Sigmoid colon (tissue), 7 donors: ENCODE data around the gene CYTH1. TPM values are rescaled to one million over a fixed set of nuclear protein-coding genes. Genes with fewer than 3 reads are reported as not detected.
A peak's percentile ranks its signal among the peaks of the same experiment; 100 is the strongest.

Experiments used
- DNase-seq: peaks from one replicate; pipeline ENCODE4 v3.0.0-alpha.2; 2019
- H3K27ac ChIP-seq, 4 donors: fragments of 200-600 bp; sonication (generic); one replicate each; pipeline ENCODE4 v1.5.1; 2016 to 2019; ENCODE audit warnings: mild to moderate bottlenecking in 1 of 4
- H3K27me3 ChIP-seq, 3 donors: fragments of 200-600 bp; sonication (generic); one replicate each; pipeline ENCODE4 v1.5.1; 2019; ENCODE audit warnings: mild to moderate bottlenecking in 1 of 3
- H3K36me3 ChIP-seq, 4 donors: fragments of 200-600 bp; sonication (generic); one replicate each; pipeline ENCODE4 v1.5.1; 2016 to 2019
- H3K4me1 ChIP-seq, 4 donors: fragments of 200-600 bp; sonication (generic); one replicate each; pipeline ENCODE4 v1.5.1; 2017 to 2019
- H3K4me3 ChIP-seq, 4 donors: fragments of 200-600 bp; sonication (generic); one replicate each; pipeline ENCODE4 v1.5.1; 2017 to 2019; ENCODE audit warnings: mild to moderate bottlenecking in 2 of 4, moderate library complexity in 1 of 4
- H3K9me3 ChIP-seq, 4 donors: fragments of 200-600 bp in 3 of 4; sonication (generic) in 3 of 4; one replicate each; pipeline versions ENCODE4 v1.5.1 to v1.6.1; 2013 to 2019
- EP300 ChIP-seq, 4 donors: sonication (generic); formaldehyde crosslinking; IDR thresholded peaks; one replicate each; pipeline ENCODE4 v1.6.1; 2017; ENCODE audit warnings: antibody characterized with exemption in 4 of 4
- POLR2A ChIP-seq, 2 donors: fragments of 450-650 bp; IDR thresholded peaks; one replicate each; pipeline ENCODE4 v1.6.1; 2016; ENCODE audit warnings: antibody characterized with exemption in 2 of 2, mild to moderate bottlenecking in 2 of 2, moderate library complexity in 2 of 2
- POLR2AphosphoS5 ChIP-seq, 4 donors: sonication (generic); formaldehyde crosslinking; IDR thresholded peaks; one replicate each; pipeline ENCODE4 v1.6.1; 2017; ENCODE audit warnings: antibody characterized with exemption in 4 of 4
- WGBS, 2 donors: extraction: QIAGEN DNeasy Blood & Tissue Kit; methylation state at CpG; one replicate each; pipeline ENCODE4 v1.1.7; 2013; 5-methylcytosine and 5-hydroxymethylcytosine counted together
- intact Hi-C: fragments of 100-400 bp; cut with DNase I; formaldehyde crosslinking; loops from one replicate; pipeline ENCODE4 v1.15.1; 2023
- polyA plus RNA-seq, 3 donors: library from polyadenylated mRNA; stranded (reverse); fragments of 200-250 nt; gene quantifications; one replicate each; pipeline ENCODE4 v1.2.3, GENCODE V29; 2013
- total RNA-seq, 4 donors: library from RNA; depleted of rRNA; stranded (reverse); fragments of >200 nt; gene quantifications; one replicate each; pipeline ENCODE4 v1.1.0, GENCODE V29; 2016
- TF ChIP-seq, protein P1 (sequence below), 4 experiments: fragments of 450-650 bp in 3 of 4; fragments of 200-600 bp in 1 of 4; IDR thresholded peaks; one replicate each; pipeline ENCODE4 v1.5.1; 2016 to 2019; ENCODE audit warnings: antibody characterized with exemption in 4 of 4, mild to moderate bottlenecking in 3 of 4, moderate library complexity in 2 of 4
- donor health status: healthy with polysubstance abuse.
- donor health status: Bipolar disorder and iron deficiency.
- donor health status: healthy.

The CYTH1 gene
- total and polyA plus RNA-seq, 7 donors = 26.7 to 83.8 (median 38.5) TPM

DNA sequence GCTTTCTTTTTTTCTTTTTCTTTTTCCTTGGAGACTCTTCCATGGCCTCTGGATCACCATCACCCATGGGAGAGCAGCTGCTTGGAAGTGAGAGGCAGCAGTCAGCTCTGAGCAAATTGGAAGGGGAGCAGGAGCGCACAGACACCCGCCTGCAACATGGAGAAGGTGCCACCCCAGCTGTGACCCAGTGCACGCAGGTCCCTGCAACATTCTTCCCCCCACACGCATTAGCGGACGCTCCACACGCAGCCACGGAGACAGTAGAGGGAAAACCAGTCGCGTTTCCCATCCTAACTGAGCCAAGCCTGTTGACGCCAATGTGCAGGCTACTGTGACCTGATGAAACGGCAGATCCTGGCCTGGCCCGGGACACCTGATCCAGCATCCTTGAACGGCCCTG lies 20.4 kb upstream of the CYTH1 start:
- no peak for TF ChIP-seq POLR2A (IDR thresholded peaks at IDR 0.05)
- no peak for TF ChIP-seq POLR2AphosphoS5 (IDR thresholded peaks at IDR 0.05)
- TF ChIP-seq EP300 (IDR thresholded peaks at IDR 0.05) = no peak
- TF ChIP-seq, protein P1, sequence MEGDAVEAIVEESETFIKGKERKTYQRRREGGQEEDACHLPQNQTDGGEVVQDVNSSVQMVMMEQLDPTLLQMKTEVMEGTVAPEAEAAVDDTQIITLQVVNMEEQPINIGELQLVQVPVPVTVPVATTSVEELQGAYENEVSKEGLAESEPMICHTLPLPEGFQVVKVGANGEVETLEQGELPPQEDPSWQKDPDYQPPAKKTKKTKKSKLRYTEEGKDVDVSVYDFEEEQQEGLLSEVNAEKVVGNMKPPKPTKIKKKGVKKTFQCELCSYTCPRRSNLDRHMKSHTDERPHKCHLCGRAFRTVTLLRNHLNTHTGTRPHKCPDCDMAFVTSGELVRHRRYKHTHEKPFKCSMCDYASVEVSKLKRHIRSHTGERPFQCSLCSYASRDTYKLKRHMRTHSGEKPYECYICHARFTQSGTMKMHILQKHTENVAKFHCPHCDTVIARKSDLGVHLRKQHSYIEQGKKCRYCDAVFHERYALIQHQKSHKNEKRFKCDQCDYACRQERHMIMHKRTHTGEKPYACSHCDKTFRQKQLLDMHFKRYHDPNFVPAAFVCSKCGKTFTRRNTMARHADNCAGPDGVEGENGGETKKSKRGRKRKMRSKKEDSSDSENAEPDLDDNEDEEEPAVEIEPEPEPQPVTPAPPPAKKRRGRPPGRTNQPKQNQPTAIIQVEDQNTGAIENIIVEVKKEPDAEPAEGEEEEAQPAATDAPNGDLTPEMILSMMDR (IDR thresholded peaks at IDR 0.05) = no peak
- DNase-seq = no peak
- no peaks in the 10 kb centered on the region for H3K9me3 ChIP-seq
- peaks cover 41 to 90% (median 58%) of the 10 kb centered on the region in 4 donors for H3K36me3 ChIP-seq
- no peak overlapping the region for H3K4me3 ChIP-seq
- intact Hi-C loops = no loop called here
- no peak overlapping the region for H3K27ac ChIP-seq
- peaks cover 0 to 6% (median 0%) of the 10 kb centered on the region in 4 donors for H3K4me1 ChIP-seq
- no peaks in the 10 kb centered on the region for H3K27me3 ChIP-seq
- 96 to 97% methylated on average over 14 of the region's 14 CpGs for WGBS, 2 donors

DNA sequence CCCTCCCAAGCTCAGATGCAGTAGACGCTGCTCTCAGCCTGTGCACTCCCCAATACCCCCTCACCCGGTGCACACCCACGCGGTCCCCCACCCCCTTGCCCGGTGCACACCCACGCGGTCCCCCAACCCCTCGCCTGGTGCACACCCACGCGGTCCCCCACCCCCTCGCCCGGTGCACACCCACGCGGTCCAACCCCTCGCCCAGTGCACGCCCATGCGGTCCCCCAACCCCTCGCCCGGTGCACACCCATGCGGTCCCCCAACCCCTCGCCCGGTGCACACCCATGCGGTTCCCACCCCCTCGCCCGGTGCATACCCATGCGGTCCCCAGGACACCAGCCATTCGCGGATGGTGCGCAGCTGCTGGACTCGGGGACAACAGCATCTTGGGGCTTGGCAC lies 19.9 kb upstream of the CYTH1 start:
- DNase-seq = no peak
- Histone ChIP-seq H3K27ac (no peak overlapping the region), H3K36me3 (peaks cover 40 to 90% (median 58%) of the 10 kb centered on the region in 4 donors), H3K4me3 (no peak overlapping the region), H3K4me1 (peaks cover 0 to 6% (median 0%) of the 10 kb centered on the region in 4 donors), H3K9me3 (no peaks in the 10 kb centered on the region), H3K27me3 (no peaks in the 10 kb centered on the region)
- WGBS, 2 donors = 95 to 96% methylated on average over 30 of the region's 30 CpGs
- TF ChIP-seq POLR2A (IDR thresholded peaks at IDR 0.05) = no peak
- TF ChIP-seq, protein P1 (IDR thresholded peaks at IDR 0.05) = no peak
- intact Hi-C loops = no loop called here

- H3K27me3 ChIP-seq = no peaks in the 10 kb centered on the region
- H3K4me3 ChIP-seq = no peak overlapping the region
- intact Hi-C loops = no loop called here
- no peak overlapping the region for H3K27ac ChIP-seq
- H3K9me3 ChIP-seq = no peaks in the 10 kb centered on the region
- H3K4me1 ChIP-seq = peaks cover 0 to 6% (median 0%) of the 10 kb centered on the region in 4 donors
- TF ChIP-seq POLR2A (IDR thresholded peaks at IDR 0.05) = no peak
- no peak for TF ChIP-seq EP300 (IDR thresholded peaks at IDR 0.05)
- no peak for TF ChIP-seq POLR2AphosphoS5 (IDR thresholded peaks at IDR 0.05)
- TF ChIP-seq, protein P1 (IDR thresholded peaks at IDR 0.05) = no peak
- H3K36me3 ChIP-seq = peaks cover 36 to 90% (median 59%) of the 10 kb centered on the region in 4 donors
- 93 to 95% methylated on average over 18 of the region's 18 CpGs for WGBS, 2 donors
- no peak for DNase-seq
Measured at GRCh38 chr17:78800132-78800931, 18.3 kb upstream of the CYTH1 start.

DNA sequence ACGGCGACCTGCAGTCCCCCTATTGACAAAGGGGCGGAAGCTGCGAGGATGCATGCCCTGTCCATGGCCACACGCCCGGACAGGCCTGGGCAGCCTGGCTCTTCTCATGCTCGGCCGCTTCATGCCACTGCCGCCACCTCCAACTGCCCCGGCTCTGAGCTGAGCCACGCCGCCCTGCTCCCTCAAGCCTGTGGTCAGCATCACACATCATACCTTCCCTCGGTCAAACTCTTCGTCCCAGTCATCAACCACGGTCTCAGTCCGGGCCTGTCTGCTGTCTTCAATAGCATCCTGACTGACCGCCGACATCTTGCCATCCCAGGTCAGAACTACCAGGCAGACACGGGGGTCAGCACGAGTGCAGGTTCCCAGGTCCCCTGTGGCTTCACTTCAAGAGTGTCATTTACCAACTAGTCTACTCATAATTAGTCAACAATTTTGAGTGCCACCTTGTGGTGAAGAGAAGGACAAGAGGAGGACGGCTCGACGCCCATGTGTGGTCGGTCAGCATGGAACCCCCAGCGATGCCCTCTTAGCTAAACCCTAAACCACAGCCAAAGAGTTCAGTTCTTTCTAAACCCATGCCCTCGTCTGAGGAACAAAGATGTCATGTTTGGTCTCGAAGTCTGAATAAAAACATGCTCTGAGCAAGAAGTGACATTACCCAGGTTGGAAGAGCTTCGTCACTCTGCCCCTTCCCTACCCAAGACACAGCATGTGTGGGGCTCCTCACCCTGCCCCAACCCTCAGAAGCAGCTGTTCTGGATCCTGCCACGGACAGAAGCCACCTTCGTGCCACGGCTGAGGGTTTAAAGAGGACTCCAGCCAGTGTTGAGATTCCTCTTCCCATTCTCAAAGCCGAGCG lies 16.9 kb upstream of the CYTH1 start:
- no peak for DNase-seq

More for the DNA sequence above, 16.9 kb upstream of the CYTH1 start:
- H3K27me3 ChIP-seq = no peaks in the 10 kb centered on the region
- H3K9me3 ChIP-seq = no peaks in the 10 kb centered on the region
- intact Hi-C loops = no loop called here
- 83 to 87% methylated on average over 33 of the region's 33 CpGs for WGBS, 2 donors
- peaks cover 38 to 93% (median 64%) of the 10 kb centered on the region in 4 donors for H3K36me3 ChIP-seq
- no peak overlapping the region for H3K27ac ChIP-seq
- no peak for TF ChIP-seq POLR2AphosphoS5 (IDR thresholded peaks at IDR 0.05)
- TF ChIP-seq, protein P1 (IDR thresholded peaks at IDR 0.05) = peak in 1 of 4 experiments; percentile 4
- H3K4me3 ChIP-seq = no peak overlapping the region
- peaks cover 0 to 4% (median 0%) of the 10 kb centered on the region in 4 donors for H3K4me1 ChIP-seq
